ENCODE results near the gene PAK5. TPM values are rescaled to one million over a fixed set of nuclear protein-coding genes. Genes with fewer than 3 reads are reported as not detected.

PAK5 gene
- polyA plus RNA-seq, 2 of the 4 experiments (the other 2 are of a cell fraction) = 0.01 TPM; not detected in 1

DNA sequence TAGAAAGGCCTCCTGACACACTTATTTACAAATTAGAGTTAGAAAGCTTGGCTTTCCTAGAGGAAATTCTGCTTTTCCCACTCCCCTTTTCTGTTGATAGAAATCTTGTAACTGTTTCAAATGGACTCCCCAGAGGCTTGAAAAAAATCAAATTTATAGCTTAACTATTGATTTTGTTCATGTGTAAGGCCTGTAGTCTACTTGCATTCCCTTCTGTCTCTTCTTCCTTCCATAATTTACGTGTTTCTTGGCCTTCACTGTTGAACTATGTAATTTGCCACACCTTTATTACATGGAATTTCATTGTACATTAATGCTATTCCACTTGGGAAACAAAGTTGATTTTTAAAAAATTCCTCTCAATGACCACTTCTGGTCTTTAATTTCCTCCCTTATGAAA lies 243.1 kb downstream of the PAK5 start:
- H3K4me2 ChIP-seq = no peak overlapping the region
- peak overlapping the region; percentile 76 to 79 for H3K27ac ChIP-seq
- 73% methylated on average over 1 of the region's 1 CpG for WGBS (ENCODE audit: missing lambda C conversion rate)
- ChIA-PET CTCF (interaction anchor here (1.1 to 8.0 kb wide), 6 partner anchors 15 to 188 kb away, joined by 3 to 50 read pairs (median 5); no protein-coding TSS in a partner anchor), POLR2A (no interaction called here)
- no peak for ATAC-seq
- TF ChIP-seq EHF (CRISPR knock-in tag; IDR thresholded peaks at IDR 0.05) (no peak), JUNB (IDR thresholded peaks at IDR 0.05) (no peak), FOSB (CRISPR knock-in tag; IDR thresholded peaks at IDR 0.05) (no peak), EP300 (IDR thresholded peaks at IDR 0.05) (no peak), NR3C1 (IDR thresholded peaks at IDR 0.05) (no peak)
- H3K9me3 ChIP-seq = 0 out of 3 replicates have a peak, but pooled peaks cover 6% of the 10 kb centered on the region
- no peak overlapping the region for H3K4me3 ChIP-seq
- H3K4me1 ChIP-seq = peaks cover 41% of the 10 kb centered on the region
- peak; percentile 80 for FAIRE-seq
- no peak for DNase-seq (ENCODE audit: low read depth in 1 of 2, low spot score in 1 of 2)

DNA sequence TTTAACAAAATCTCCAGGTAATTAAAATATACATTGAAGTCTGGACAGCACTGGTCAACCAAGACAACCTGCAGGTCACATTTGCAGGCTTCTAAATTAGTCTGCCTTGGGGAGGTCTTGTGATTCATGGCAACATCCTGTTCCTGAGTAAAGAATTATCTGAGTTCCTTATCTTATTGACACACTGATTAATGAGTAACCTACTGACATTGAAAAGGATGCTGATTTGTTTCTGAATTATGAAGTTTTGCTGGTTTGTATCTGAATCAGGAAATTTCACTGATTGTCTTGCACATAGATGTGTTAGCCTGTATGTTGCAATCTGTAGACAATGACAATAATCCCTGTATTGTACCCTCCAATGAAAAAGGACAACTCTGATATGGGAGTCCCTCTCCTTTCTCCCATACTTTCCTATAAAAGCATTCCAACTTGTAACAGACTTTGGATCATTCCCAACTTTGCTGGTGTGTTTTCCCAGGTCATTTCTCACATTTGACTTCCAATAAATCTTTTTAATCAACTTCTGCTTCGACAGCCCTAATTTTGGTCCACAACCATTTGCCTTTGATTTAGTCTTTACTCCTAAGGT lies 244.5 kb downstream of the PAK5 start:
- Histone ChIP-seq H3K9me3 (0 out of 3 replicates have a peak, but pooled peaks cover 6% of the 10 kb centered on the region), H3K4me3 (no peak overlapping the region), H3K4me2 (peak overlapping the region; percentile 55), H3K4me1 (peaks cover 55% of the 10 kb centered on the region), H3K27ac (peak overlapping the region; percentile 79 to 81)
- TF ChIP-seq, protein P1, sequence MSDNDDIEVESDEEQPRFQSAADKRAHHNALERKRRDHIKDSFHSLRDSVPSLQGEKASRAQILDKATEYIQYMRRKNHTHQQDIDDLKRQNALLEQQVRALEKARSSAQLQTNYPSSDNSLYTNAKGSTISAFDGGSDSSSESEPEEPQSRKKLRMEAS (IDR thresholded peaks at IDR 0.05) = peak; percentile 65; the same call in 1 of the 2 replicates
- TF ChIP-seq, protein P2, sequence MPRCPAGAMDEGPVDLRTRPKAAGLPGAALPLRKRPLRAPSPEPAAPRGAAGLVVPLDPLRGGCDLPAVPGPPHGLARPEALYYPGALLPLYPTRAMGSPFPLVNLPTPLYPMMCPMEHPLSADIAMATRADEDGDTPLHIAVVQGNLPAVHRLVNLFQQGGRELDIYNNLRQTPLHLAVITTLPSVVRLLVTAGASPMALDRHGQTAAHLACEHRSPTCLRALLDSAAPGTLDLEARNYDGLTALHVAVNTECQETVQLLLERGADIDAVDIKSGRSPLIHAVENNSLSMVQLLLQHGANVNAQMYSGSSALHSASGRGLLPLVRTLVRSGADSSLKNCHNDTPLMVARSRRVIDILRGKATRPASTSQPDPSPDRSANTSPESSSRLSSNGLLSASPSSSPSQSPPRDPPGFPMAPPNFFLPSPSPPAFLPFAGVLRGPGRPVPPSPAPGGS (IDR thresholded peaks at IDR 0.05) = peak; percentile 84; the same call in 1 of the 3 replicates
- TF ChIP-seq RAD21 (conservative IDR thresholded peaks at IDR 0.05 in 1 of 2, IDR thresholded peaks at IDR 0.05 in 1 of 2) (peak in 1 of 2 experiments; percentile 43; a peak in 2 of 5 replicates), JUNB (IDR thresholded peaks at IDR 0.05) (peak; percentile 98), GATA3 (IDR thresholded peaks at IDR 0.05; ENCODE audit: borderline replicate concordance) (peak; percentile 99), EP300 (IDR thresholded peaks at IDR 0.05) (peak; percentile 91 to 92; a peak in 4 of 5 replicates), HOXB5 (CRISPR knock-in tag; IDR thresholded peaks at IDR 0.05) (peak; percentile 40; the same call in 1 of the 2 replicates), FOSL2 (IDR thresholded peaks at IDR 0.05) (peak; percentile 92), FOSL2 (CRISPR knock-in tag; IDR thresholded peaks at IDR 0.05) (peak; percentile 90), JUN (IDR thresholded peaks at IDR 0.05) (peak; percentile 82 to 99), SMC3 (IDR thresholded peaks at IDR 0.05) (peak; percentile 40; the same call in 2 of the 3 replicates), MAZ (IDR thresholded peaks at IDR 0.05; ENCODE audit: borderline replicate concordance, low read depth, low read length) (no peak), CEBPB (IDR thresholded peaks at IDR 0.05) (peak; percentile 98 to 99)
- TF ChIP-seq, protein P3, sequence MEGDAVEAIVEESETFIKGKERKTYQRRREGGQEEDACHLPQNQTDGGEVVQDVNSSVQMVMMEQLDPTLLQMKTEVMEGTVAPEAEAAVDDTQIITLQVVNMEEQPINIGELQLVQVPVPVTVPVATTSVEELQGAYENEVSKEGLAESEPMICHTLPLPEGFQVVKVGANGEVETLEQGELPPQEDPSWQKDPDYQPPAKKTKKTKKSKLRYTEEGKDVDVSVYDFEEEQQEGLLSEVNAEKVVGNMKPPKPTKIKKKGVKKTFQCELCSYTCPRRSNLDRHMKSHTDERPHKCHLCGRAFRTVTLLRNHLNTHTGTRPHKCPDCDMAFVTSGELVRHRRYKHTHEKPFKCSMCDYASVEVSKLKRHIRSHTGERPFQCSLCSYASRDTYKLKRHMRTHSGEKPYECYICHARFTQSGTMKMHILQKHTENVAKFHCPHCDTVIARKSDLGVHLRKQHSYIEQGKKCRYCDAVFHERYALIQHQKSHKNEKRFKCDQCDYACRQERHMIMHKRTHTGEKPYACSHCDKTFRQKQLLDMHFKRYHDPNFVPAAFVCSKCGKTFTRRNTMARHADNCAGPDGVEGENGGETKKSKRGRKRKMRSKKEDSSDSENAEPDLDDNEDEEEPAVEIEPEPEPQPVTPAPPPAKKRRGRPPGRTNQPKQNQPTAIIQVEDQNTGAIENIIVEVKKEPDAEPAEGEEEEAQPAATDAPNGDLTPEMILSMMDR (IDR thresholded peaks at IDR 0.05) = no peak
- TF ChIP-seq, protein P4, sequence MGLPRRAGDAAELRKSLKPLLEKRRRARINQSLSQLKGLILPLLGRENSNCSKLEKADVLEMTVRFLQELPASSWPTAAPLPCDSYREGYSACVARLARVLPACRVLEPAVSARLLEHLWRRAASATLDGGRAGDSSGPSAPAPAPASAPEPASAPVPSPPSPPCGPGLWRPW (IDR thresholded peaks at IDR 0.05) = peak; percentile 90
- TF ChIP-seq, protein P5, sequence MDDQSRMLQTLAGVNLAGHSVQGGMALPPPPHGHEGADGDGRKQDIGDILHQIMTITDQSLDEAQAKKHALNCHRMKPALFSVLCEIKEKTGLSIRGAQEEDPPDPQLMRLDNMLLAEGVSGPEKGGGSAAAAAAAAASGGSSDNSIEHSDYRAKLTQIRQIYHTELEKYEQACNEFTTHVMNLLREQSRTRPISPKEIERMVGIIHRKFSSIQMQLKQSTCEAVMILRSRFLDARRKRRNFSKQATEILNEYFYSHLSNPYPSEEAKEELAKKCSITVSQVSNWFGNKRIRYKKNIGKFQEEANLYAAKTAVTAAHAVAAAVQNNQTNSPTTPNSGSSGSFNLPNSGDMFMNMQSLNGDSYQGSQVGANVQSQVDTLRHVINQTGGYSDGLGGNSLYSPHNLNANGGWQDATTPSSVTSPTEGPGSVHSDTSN (IDR thresholded peaks at IDR 0.05) = no peak
- FAIRE-seq (peak; percentile 99), DNase-seq (ENCODE audit: low read depth in 1 of 2, low spot score in 1 of 2) (peak; percentile 58 to 83), ATAC-seq (peak; percentile 86 to 91)
- ChIA-PET CTCF (interaction anchor here (0.7 to 2.2 kb wide), 4 partner anchors 11 to 186 kb away, joined by 3 to 13 read pairs (median 6); no protein-coding TSS in a partner anchor), POLR2A (no interaction called here)
- 12% methylated on average over 1 of the region's 1 CpG for WGBS (ENCODE audit: missing lambda C conversion rate)
